H54 (cell line): Measurements from ENCODE around the gene TGFBR3.

ENCODE experiments used
- DNase-seq: peaks from one replicate; pipeline ENCODE4 v3.0.0; 2011; ENCODE audit warnings: low spot score, mixed read lengths; ENCODE audit not compliant: insufficient read length
- FAIRE-seq: peaks from 3 replicates; lab custom pipeline; 2011; peaks lifted over from hg19 to GRCh38; lab: Jason Lieb, UNC
- POLR2A ChIP-seq: IDR thresholded peaks from 2 replicates; pipeline ENCODE4 v1.6.1; 2011; ENCODE audit warnings: low read depth, mild to moderate bottlenecking, low read length

TGFBR3 gene

GRCh38 chr1:91803123-91803522 is 82.8 kb downstream of the TGFBR3 start:
- FAIRE-seq = no peak
- TF ChIP-seq POLR2A = no peak
- DNase-seq = no peak

- no peak for TF ChIP-seq POLR2A
- FAIRE-seq (no peak), DNase-seq (no peak)
Measured at GRCh38 chr1:91801496-91802115, 84.3 kb downstream of the TGFBR3 start.

- no peak for TF ChIP-seq POLR2A
- no peak for DNase-seq
- FAIRE-seq = no peak
Measured at GRCh38 chr1:91799863-91800262, 86.1 kb downstream of the TGFBR3 start.

- DNase-seq (no peak), FAIRE-seq (no peak)
- TF ChIP-seq POLR2A = no peak
Measured at GRCh38 chr1:91799159-91799558, 86.8 kb downstream of the TGFBR3 start.

- no peak for DNase-seq
- no peak for FAIRE-seq
- no peak for TF ChIP-seq POLR2A
Measured at GRCh38 chr1:91798740-91799139, 87.2 kb downstream of the TGFBR3 start.

- no peak for TF ChIP-seq POLR2A
- no peak for FAIRE-seq
- DNase-seq = no peak
Measured at GRCh38 chr1:91798241-91798648, 87.7 kb downstream of the TGFBR3 start.

- DNase-seq (no peak), FAIRE-seq (no peak)
- no peak for TF ChIP-seq POLR2A
Measured at GRCh38 chr1:91797164-91797563, 88.8 kb downstream of the TGFBR3 start.

- FAIRE-seq = no peak
Measured at GRCh38 chr1:91796390-91796654, 89.6 kb downstream of the TGFBR3 start.

GRCh38 chr1:91795591-91796389 is 90.2 kb downstream of the TGFBR3 start:
- TF ChIP-seq POLR2A = no peak
- no peak for DNase-seq
- peak; percentile 77 for FAIRE-seq

More at GRCh38 chr1:91796390-91796654, 89.6 kb downstream of the TGFBR3 start:
- DNase-seq = no peak
- TF ChIP-seq POLR2A = no peak

- DNase-seq (no peak), FAIRE-seq (no peak)
- no peak for TF ChIP-seq POLR2A
Measured at GRCh38 chr1:91793877-91794276, 92.1 kb downstream of the TGFBR3 start.

GRCh38 chr1:91793189-91793588 is 92.8 kb downstream of the TGFBR3 start:
- no peak for TF ChIP-seq POLR2A
- DNase-seq (no peak), FAIRE-seq (no peak)

- no peak for FAIRE-seq
- no peak for DNase-seq
- no peak for TF ChIP-seq POLR2A
Measured at GRCh38 chr1:91792489-91793071, 93.4 kb downstream of the TGFBR3 start.

GRCh38 chr1:91791691-91792488 is 94.1 kb downstream of the TGFBR3 start:
- DNase-seq = no peak
- FAIRE-seq = no peak
- TF ChIP-seq POLR2A = no peak

GRCh38 chr1:91791103-91791502 is 94.8 kb downstream of the TGFBR3 start:
- FAIRE-seq (no peak), DNase-seq (no peak)
- no peak for TF ChIP-seq POLR2A
